IMR-90 (cell line): ENCODE data around the gene UPK1A.

ENCODE experiments used
- CEBPB ChIP-seq: IDR thresholded peaks from 2 replicates; pipeline ENCODE4 v1.6.1; 2012; ENCODE audit warnings: low read depth, low read length, improper control_type of control experiment
- CHD1 ChIP-seq: IDR thresholded peaks from 2 replicates; pipeline ENCODE4 v1.6.1; 2012; ENCODE audit warnings: low read depth, low read length, improper control_type of control experiment
- CTCF ChIP-seq: conservative IDR thresholded peaks from 2 replicates; pipeline ENCODE4 v1.5.1; 2012; ENCODE audit warnings: mild to moderate bottlenecking, low read depth, low read length, improper control_type of control experiment
- ELK1 ChIP-seq: fragments of 150-350 bp; IDR thresholded peaks from 2 replicates; pipeline ENCODE4 v1.6.1; 2016; ENCODE audit warnings: low read depth, mild to moderate bottlenecking, low read length, moderate library complexity, borderline replicate concordance
- MAFK ChIP-seq: IDR thresholded peaks from 2 replicates; pipeline ENCODE4 v1.6.1; 2012; ENCODE audit warnings: low read depth, low read length, improper control_type of control experiment
- MAZ ChIP-seq: IDR thresholded peaks from 2 replicates; pipeline ENCODE4 v1.6.1; 2012; ENCODE audit warnings: low read depth, mild to moderate bottlenecking, low read length, improper control_type of control experiment, moderate library complexity, borderline replicate concordance
- POLR2A ChIP-seq: IDR thresholded peaks from 2 replicates; pipeline ENCODE4 v1.6.1; 2012; ENCODE audit warnings: mild to moderate bottlenecking, low read depth, low read length
- RAD21 ChIP-seq: IDR thresholded peaks from 2 replicates; pipeline ENCODE4 v1.6.1; 2012; ENCODE audit warnings: low read length, improper control_type of control experiment
- RFX5 ChIP-seq: IDR thresholded peaks from 2 replicates; pipeline ENCODE4 v1.8.0; 2012; ENCODE audit warnings: low read depth, mild to moderate bottlenecking, low read length, moderate library complexity
- SMC3 ChIP-seq: fragments of 150-350 bp; IDR thresholded peaks from 2 replicates; pipeline ENCODE4 v1.6.1; 2016; ENCODE audit warnings: low read depth, mild to moderate bottlenecking, antibody characterized with exemption, low read length, moderate library complexity
- USF2 ChIP-seq: fragments of 150-350 bp; IDR thresholded peaks from 2 replicates; pipeline ENCODE4 v1.6.1; 2017; ENCODE audit warnings: mild to moderate bottlenecking, antibody characterized with exemption, low read length, low read depth

GRCh38 chr19:35713904-35714495, 47.7 kb downstream of the UPK1A start:
- no peak for TF ChIP-seq CTCF
- no peak for TF ChIP-seq MAZ
- no peak for TF ChIP-seq POLR2A
- TF ChIP-seq CHD1, result no peak
- no peak for TF ChIP-seq RAD21
- TF ChIP-seq ELK1, result no peak
- no peak for TF ChIP-seq RFX5
- no peak for TF ChIP-seq MAFK
- TF ChIP-seq SMC3, result no peak
- TF ChIP-seq USF2, result no peak
- TF ChIP-seq CEBPB, result no peak
